HL-60/S4 (cell line): ENCODE measurements around the gene TRIM66.

Source experiments
- in situ Hi-C: fragments of 300-500 bp; cut with MboI; formaldehyde crosslinking; loops from 2 replicates; pipeline ENCODE4 v1.14.3; 2022; ENCODE audit warnings: low sequenced_read_pairs

Gene TRIM66

GRCh38 chr11:8577791-8578581 lies 104.5 kb downstream of the TRIM66 start:
- in situ Hi-C loops, result no loop called here

- in situ Hi-C loops, result loop anchor here (25.0 kb wide), 1 partner anchor 337 kb away; no protein-coding TSS in a partner anchor
Observed at GRCh38 chr11:8574798-8575197, 107.7 kb downstream of the TRIM66 start.

- in situ Hi-C loops, result loop anchor here (25.0 kb wide), 1 partner anchor 336 kb away; no protein-coding TSS in a partner anchor
Observed at GRCh38 chr11:8573777-8574176, 108.7 kb downstream of the TRIM66 start.

- in situ Hi-C loops, result loop anchor here (25.0 kb wide), 1 partner anchor 330 kb away; no protein-coding TSS in a partner anchor
Observed at GRCh38 chr11:8567602-8568198, 114.8 kb downstream of the TRIM66 start.

- in situ Hi-C loops, result loop anchor here (25.0 kb wide), 1 partner anchor 329 kb away; no protein-coding TSS in a partner anchor
Observed at GRCh38 chr11:8566613-8567210, 115.8 kb downstream of the TRIM66 start.

- in situ Hi-C loops, result loop anchor here (25.0 kb wide), 1 partner anchor 327 kb away; no protein-coding TSS in a partner anchor
Observed at GRCh38 chr11:8564526-8564925, 117.9 kb downstream of the TRIM66 start.
